CD4-positive, alpha-beta T cell treated with Interleukin-6 at 100 ng/mL for 8 hours (primary cell): ENCODE results near the gene ADAMTS2.

Experiments used
- DNase-seq: peaks from one replicate; pipeline ENCODE4 v3.0.0-alpha.2; 2020; ENCODE audit warnings: mixed read lengths, low spot score

Gene ADAMTS2

DNA sequence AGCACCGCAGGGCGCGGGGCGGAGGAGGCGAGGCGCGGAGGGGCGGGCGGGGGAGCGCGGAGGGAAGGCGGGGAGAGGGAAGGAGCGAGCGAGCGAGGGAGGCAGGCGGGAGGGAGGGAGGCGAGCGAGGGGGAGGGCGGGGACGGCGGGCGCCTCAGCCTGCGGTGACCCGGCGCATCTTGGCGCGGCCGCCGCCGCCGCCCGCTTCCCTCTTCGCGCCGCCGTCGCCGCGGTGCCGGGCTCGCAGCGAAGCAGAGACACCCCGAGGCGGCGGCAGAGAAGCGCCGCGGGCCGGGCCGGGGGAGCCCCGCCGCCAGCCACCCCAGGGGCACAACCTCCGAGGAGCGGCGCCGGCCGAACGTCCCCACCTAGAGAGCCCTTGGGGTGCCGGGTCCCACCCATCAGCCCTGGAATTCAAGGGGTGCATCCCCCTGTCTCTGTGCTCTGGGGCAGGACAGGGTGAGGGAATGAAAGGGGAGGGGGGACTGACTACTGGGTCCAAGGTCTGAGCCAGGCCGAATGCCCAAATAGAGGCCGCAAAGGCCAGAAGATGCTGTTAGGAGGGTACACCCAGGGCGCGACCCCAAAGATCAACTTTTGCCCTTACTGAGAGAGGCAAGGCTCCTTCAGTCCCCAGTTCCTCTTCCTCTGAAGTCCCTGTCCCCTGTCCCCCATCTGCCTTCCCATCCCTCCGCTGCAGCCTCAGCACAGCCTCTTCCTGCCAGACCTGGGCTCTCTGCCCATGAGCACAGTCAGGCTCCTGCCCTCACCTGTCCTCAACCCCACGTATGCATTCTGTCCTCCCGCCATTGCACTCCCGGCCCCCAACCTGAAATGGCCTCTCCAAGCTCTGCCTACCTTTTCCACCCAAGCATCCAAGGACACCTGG lies at the start of gene ADAMTS2:
Gene ADAMTS2 (minus strand): TSS at position 29 of the 889 bp plus-strand sequence. CDS start 133 bp downstream, outside the sequence.
- no peak for DNase-seq

DNA sequence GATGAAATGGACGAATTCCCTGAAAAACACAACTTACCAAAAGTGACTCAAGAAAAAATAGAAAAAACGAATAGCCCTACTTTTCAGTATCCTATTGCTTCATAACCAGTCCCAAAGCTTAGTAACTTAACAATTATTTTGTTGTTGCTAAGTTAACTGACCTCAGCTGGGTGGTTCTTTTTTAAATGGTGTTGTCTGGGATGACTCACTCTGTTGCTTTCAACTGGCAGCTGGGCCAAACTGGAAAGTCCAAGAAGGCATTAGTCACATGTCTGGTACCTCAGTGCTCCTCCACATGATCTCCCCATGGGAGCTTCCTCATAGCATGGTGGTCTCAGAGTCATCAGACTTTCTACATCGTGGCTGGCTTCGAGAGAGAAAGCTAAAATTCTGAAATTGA lies 47.8 kb upstream of the ADAMTS2 start:
- no peak for DNase-seq

DNA sequence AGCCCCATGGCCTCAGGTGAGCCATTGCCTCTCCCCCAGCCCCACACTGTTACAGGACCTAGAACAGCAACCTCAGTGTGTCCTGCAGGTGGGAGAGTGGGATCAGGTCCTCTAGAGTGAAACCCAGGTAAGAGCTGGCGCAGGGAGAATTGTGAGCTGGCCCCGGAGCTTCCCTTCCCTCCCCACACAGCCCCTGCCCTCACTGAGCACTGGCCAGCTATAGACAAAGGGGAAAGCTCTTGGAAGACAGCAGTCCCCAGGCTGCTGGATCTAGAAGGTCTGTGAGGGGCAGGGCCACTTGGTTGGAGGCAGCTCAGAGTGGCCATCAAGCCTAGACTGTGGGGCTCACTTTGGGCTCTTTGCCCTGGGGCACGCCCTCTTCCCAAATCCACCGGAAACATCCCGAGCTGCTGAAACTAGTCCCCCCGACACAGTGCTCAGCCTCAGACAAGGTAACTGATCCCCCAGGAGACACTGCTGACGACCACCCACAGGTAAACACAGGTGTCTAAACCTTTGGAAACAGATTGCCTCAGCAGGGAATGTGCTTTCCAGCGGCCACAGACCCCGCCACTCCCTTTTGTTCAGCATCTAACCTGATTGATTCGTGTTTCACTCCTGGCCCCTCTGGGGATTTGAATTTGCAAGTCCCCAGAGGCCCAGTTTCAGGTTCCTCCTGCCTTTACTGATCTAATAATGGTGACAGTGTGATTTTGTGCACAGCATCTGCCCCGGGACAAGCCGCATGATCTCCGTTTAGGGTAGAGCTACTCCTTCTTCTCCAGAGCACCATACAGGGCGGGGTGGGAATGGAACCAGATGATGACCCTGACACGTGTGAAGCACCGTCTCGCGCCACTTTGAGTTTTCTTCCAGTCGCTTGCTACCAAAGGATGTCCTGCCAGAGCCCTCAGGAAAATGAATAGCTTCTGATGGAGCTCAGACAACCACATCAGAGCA lies 42.2 kb upstream of the ADAMTS2 start:
- no peak for DNase-seq

DNA sequence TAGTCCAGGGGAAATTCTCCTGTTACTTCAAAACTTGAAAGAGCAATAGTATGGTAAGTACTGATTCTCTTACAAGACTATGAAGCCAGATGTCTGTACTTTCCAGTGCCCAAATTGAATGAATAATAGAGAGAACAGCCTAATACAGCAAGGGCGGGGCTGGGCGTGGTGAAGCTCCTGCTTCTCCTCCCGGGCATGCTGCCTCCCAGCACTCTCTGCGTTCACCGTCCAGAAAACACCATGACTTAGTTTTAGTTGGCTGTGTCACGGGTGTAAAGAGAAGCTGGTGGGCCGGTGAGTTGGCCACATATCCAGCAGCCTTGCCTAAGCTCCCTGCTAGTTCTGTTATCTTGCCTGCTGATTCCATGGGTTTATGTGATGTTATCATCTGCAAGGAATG lies 40.7 kb upstream of the ADAMTS2 start:
- DNase-seq, result no peak

DNA sequence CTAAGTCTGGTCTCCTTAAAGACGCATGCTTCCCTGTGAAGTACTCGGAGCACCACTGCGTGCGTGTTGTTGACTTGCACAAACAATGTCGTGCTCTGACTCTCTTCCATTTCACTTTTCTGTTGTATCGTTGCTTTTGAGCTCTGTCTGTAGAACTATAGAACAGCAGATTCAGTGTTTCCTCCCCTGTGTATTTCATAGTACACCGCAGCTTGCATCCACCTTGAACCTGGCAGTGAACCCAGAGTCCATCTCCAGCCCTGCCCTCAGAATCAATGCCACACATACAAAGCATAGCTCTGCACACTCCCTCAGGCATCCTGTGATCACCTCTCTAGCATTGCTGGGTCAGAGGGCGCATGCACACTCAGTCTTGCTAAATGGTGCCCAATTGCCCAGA lies 37.2 kb upstream of the ADAMTS2 start:
- no peak for DNase-seq

DNA sequence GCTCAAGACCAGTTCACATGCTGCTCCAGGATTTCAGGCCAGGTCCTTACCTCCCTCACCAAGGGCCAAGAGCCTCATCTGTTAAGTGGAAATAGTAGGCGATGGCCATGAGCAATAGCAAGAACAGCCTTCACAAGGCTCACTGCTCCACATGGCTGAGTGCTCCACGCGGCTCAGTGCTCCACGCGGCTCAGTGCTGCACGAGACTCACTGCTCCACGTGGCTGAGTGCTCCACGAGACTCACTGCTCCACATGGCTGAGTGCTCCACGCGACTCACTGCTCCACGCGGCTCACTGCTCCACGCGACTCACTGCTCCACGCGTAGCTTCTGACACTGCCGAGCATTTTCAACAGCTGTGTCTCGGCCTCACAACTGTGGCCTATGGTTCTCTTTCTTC lies 36.4 kb upstream of the ADAMTS2 start:
- no peak for DNase-seq

DNA sequence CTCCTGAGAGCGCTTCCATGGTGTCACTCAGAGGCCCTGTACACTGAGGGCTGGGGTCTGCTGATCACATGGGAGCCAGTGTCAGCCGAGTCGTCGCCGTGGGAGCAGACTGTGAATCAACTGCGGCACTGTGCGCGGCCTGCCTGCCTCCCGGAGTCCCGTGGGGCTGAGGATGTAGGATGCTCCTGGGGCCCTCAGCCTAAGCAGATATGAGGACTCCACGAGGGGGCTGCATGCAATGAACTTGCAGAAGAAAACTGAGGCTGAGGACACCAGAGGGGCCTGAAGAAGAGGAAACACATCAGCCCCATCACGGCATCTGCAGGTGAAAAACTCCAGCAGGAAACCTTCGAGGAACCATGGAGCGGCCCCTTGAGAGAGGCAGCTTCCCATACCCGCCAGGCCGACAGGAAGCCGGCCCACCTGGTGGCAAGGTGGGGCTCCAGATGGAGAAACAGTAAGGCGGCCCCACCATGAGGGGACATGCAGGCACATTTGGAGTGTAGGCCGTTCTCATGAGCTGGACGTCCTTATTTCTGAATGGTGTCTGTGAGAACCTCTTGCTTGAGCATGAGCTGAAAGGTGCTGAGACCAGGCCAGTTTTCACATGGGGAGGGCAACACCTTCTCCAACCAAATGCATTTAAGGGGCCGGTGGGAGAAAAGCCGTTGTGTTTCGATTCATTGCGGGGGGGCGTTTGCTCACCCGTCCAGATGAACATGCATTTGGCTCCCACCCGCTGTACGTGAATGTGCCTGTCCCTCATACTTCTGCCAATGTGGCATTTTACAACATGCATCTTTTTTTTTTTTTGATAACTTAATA lies 35.2 kb upstream of the ADAMTS2 start:
- DNase-seq, result no peak

DNA sequence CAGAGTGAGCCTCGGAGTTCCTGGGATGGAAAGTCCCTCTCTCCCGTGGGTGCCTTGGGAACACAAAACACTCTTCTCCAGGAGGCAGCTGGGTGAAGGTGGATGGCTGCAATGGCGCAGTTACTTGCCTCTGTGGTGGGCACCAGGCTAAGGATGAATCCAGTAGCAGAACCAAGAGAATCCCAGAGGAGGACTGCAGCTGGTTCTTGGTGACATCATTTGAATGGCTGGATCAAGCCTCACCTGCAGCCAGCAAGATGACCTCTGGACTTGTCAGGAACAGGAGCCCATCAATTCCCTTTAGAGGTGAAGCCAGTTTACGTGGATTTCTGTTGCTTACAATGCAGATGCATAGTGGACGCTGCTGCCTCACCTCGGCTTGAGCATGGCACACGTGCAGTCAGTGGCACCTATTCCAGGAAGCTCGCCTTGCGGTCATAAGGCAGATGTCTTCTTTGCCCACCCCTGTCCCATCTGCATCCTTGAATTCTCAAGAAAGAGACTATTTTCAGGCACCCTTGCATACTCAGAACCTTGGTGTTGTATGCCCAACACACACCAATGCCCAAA lies 34.1 kb upstream of the ADAMTS2 start:
- no peak for DNase-seq

DNA sequence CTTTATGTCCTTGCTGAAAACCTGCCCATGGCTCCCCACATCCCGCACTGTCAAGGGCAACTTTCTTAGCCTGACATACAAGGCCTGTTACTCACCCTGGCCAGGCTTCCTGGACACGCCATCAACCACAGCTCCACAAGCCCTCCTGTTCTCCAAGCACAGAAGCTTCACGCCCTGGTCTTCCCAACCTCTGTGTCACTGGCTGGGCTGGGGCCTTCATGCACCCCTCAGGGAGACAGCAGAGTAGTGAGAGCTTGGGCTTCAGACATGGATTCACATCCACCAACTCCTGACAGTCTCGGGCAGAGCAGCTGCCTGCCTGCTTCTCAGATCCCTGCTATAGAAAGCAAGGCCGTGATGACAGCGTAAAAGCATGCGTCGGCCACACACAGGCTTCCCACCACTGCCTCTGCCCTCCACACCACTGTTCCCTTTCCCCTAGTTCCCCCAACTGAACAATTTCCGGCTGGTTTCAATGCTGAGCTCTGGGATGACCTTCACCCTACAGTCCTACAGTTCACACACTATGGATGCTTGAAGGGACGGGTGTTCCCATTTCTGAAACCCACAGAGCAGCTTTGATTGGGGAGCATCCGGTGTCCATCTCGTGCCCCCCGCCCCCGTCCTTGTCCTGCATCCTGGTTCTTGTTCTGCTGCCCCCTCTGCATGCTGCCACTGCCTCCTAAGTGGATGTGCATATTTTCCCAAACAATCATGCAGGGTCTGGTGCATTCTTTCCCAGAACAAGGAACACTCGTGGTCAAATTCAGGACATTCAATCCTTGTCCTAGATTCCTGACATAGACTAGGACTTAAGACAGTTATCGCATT lies 33.4 kb upstream of the ADAMTS2 start:
- DNase-seq, result no peak

DNA sequence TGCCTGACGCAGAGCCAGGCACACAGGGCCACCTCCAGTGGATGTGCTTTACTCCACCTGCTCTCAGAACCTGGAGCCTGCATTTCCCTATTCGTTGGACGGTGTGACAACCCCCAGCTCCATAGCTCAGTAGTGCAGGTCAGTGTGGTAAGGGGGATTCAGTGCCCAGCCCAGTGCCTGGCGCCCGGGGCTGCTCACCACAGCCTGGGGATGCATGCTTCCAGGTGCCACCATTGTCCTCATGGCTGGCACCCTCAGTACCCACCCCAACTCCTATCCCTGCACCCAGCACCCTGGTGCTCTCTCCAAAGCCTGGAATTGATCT lies 32.8 kb upstream of the ADAMTS2 start:
- no peak for DNase-seq

DNA sequence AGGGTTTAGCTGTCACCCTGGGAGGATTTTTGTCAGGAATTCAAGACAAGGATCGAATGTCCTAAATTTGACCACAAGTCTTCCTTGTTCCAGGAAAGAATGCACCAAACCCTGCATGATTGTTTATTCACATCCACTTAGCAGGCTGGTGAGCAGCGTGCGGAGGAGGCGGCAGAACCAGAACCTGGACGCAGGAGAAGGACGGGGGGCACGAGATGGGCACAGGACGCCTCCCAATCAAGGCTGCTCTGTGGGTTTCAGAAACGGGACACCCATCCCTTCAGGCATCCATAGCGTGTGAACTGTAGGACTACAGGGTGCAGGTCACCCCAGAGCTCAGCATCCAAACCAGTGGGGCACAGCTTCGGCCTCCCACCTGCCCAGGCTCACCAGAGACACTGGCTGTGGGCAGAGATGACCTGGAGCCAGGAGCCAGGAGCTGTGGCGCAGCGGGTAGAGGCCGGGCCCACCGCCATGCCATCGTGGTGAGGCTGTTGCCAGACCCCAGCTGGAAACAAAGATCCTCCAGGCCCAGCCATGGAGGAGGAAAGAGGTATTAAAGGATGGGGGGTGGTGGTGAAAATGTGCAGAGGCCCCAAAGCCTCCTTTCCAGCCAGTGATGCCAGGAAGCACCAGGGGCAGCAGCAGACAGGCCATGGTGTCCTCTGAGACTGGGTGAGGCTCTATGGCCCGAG lies 32.3 kb upstream of the ADAMTS2 start:
- DNase-seq, result no peak

DNA sequence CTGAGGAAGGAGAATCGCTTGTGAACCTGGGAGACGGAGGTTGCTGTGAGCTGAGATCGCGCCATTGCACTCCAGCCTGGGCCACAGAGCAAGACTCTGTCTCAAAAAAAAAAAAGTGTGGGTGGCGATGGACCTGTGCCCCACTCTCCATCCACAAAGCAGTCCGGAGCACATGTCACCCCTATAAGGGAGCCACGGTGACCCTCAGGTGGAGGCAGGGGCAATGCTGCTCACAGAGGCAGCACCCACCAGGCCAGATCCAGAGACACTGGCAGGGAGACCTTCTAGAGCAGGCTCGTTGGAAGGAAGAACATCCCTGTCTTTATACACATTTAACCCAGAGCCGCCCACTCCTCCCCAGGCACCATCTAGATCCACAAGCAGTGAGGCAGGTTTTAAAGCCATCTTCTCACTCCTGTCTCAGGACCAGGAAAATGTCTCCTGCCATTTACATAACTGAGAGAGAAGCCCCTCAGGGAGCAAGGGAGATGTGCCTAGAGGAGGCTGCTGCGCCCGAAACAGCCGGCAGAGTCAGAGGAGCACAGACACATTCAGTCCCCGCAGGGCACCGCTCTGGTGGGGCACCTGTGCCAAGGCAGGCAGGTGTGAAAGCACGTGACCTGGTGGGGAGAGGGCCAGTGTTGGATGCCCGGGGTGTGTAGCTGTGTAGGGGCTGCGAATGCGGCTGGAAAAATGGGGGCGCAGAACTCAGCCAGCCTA lies 31.6 kb upstream of the ADAMTS2 start:
- no peak for DNase-seq

DNA sequence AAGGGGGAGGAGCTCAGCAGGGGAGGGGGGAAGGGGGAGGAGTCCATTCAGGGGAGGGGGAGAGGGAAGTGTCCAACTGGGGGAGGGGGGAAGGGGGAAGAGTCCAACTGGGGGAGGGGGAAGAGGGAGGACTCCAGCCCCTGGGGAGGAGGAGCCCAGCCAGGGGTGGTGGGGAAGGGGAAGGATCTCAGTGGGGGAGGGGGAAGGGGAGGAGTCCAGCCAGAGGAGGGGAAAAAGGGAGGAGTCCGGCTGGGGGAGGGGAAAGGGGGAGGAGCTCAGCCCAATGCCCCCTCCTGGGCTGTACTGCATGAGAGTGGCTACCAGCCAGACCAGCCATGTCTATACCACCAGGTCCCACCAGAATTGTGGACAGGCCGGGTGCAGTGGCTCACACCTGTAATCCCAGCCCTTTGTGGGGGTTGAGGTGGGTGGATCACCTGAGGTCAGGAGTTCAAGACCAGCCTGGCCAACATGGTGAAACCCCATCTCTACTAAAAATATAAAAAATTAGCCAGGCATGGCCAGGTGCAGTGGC lies 30.6 kb upstream of the ADAMTS2 start:
- DNase-seq, result no peak

DNA sequence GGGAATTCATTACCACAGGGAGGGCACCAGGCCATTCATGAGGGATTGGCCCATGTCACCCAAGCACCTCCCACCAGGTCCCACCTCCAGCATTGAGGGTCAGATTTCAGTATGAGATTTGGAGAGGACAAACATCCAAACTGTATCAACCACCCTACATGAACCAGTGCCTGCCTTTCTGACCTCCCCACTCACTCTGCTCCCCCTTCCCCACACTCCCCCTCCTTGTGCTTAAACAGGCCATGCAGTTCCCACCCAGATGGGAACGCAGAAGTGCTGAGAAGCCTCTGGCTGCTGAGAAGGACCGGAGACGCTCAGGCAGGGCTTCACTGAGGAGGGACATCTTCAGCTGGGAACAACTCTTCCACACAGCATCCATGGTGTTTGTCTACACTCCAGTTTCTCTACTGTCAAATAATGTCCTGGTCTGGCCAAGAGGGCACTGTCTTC lies 30.0 kb upstream of the ADAMTS2 start:
- no peak for DNase-seq

DNA sequence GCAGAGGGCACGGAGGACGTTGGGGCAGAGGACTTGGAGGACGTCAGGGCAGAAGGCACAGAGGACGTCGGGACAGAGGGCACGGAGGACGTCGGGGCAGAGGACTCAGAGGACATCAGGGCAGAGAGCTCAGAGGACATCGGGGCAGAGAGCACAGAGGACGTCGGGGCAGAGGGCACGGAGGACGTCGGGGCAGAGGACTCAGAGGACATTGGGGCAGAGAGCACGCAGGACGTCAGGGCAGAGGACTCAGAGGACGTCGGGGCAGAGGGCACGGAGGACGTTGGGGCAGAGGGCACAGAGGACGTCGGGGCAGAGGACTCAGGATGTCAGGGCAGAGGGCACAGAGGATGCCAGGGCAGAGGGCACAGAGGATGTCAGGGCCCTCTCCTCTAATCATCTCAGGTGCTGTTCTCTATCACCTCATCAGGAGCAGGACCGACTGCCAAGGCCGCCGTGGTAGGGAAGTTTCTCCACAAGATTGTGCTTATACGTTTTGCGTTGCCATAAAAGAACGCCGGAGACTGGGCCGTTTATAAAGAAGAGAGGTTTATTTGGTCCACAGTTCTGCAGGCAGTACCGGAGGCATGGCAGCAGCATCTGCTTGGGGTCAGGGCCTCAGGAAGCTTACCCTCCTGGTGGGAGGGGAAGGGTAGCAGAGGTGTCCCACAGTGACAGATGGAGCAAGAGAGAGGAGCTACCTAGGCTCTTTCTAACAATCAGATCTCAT lies 29.4 kb upstream of the ADAMTS2 start:
- no peak for DNase-seq

DNA sequence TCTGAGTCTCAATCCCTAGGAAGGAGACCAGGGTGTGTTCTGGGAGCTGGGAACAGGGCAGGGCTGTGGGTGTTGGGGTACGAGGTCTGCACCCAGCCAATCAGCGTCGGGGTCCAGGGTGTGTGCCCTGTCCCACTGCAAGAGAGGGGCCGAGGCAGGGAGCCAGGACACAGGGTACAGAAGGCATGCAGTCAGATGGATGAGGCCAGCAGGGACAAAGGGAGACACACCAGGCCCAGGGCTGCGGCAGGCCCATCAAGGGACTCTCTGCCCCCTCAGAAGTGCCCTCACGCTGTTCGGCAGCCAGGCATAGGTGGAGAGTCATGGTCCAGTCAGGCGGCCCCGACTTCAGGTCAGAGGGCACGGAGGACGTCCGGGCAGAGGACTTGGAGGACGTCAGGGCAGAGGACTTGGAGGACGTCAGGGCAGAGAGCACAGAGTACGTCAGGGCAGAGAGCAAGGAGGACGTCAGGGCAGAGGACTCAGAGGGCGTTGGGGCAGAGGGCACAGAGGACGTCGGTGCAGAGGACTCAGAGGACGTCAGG lies 28.8 kb upstream of the ADAMTS2 start:
- no peak for DNase-seq

DNA sequence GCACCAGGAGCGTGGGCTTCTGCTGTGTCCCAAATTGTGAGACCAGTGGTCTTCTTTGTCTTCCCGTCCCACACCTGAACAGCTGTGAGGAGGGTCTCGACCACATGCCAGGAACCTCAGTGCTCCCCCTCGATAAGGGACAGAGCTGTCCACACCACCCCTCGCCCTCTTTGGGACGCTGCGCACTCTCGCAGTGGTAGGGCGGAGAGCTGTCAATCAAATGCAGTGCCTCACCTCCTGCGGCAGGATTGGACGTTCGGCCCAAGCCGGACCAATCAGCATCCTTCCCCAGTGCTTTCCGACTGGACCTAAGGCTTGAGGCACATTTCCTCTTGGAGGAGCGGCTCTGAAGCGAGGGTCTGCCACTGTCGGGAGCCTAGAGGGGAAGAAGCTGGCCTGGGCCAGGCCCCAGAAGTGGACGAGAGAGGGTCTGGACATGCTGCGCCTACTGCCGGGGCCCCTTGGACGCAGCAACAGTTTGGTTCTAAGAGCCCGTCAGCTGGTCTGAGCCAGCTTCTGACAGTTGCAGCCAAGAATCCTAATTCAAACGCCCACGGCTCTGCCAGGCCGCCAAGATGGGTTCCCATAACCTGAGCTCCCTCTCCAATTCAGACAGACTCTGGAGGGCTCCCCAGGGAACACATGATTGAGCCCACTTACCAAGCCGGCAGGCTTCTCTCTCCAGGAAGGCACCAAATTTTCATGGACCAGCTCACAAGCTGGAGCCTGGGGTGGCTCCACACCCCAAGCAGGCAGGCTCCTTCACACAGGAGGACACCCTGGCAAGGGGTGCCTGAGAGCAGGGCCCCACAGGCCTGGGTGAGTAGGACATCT lies 28.1 kb upstream of the ADAMTS2 start:
- DNase-seq, result no peak
